LNCaP clone FGC (cell line): ENCODE measurements around the gene UBXN1.
"Not testable (repeated sequence)": the region's sequence is repeated elsewhere in the genome, so short reads cannot be mapped to it uniquely, and the experiment has no call there.

Source experiments
- DNase-seq: peaks from one replicate; pipeline ENCODE4 v3.0.0-alpha.2; 2011; ENCODE audit warnings: low read depth
- H3K4me3 ChIP-seq: 2 replicates; pipeline ENCODE4 v1.5.1; 2011; ENCODE audit warnings: mild to moderate bottlenecking, low read depth, low read length, control low read depth
- TF ChIP-seq, protein P1 (sequence below): IDR thresholded peaks from 2 replicates; pipeline ENCODE4 v1.5.1; 2012; ENCODE audit warnings: mild to moderate bottlenecking; ENCODE audit not compliant: control insufficient read depth, insufficient read depth; ENCODE audit errors: extremely low read depth

Gene UBXN1

DNA sequence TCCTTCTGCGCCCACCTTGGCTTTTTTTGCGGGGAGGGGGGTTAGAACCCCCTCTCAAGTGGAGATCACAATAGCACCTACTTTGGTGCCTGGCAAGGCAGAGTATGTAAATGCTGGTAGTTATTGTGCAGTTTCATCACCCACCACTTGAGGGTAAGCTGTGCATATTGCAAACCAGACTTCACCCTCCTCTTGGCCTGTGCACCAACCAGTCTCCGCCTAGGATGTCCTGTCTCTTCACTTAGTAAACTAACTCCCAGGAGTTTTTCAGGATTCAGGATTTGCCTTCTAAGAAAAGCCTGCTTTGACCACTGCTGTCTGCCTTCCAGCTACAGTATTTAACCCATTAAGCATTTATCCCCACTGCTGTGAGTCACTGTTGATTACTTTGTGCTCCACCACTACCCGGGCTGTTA lies 2.0 kb upstream of the UBXN1 start:
- no peak overlapping the region for H3K4me3 ChIP-seq
- DNase-seq: no peak
- TF ChIP-seq, protein P1, sequence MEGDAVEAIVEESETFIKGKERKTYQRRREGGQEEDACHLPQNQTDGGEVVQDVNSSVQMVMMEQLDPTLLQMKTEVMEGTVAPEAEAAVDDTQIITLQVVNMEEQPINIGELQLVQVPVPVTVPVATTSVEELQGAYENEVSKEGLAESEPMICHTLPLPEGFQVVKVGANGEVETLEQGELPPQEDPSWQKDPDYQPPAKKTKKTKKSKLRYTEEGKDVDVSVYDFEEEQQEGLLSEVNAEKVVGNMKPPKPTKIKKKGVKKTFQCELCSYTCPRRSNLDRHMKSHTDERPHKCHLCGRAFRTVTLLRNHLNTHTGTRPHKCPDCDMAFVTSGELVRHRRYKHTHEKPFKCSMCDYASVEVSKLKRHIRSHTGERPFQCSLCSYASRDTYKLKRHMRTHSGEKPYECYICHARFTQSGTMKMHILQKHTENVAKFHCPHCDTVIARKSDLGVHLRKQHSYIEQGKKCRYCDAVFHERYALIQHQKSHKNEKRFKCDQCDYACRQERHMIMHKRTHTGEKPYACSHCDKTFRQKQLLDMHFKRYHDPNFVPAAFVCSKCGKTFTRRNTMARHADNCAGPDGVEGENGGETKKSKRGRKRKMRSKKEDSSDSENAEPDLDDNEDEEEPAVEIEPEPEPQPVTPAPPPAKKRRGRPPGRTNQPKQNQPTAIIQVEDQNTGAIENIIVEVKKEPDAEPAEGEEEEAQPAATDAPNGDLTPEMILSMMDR: peak; percentile 65

DNA sequence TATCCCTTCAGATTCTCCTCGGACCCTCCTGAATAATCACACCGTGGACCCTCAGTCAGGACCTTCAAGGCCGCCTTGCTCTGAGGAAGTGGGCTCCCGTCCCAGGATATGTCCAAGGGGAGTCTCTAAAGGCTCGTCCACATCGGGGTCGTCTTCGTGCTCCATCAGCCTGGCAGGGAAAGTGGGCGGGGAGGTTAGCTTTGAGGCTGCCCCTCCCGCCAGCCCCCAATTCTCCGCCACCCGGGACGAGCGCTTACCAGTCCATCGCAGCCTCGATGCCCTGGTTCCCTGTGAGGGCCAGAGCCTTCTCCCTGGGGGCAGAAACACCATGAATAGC lies 472 bp downstream of the UBXN1 start:
- TF ChIP-seq, protein P1: no peak
- peak overlapping the region; percentile 96 for H3K4me3 ChIP-seq
- no peak for DNase-seq

DNA sequence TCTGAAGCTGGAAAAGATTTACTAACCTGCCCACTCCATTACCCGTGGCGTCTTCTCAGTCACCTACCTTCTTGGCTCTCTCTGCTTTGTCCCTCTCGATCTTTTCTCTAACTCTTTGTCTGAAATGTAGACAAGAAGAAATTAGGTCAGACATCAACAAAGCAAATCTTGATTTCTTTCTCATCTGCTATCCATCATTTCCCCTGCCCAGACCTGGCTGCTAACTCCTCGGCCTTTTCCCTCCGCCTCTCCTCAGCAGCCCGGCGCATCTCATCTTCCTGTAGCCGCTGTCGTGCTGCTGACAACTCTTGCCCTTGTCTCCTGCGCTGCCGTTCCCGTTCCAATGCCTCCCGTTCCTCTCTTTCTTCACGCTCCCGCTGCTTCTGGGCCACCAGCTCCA lies 1.2 kb downstream of the UBXN1 start:
- TF ChIP-seq, protein P1: 0 out of 2 replicates have a peak, but pooled peaks have one; percentile 3
- DNase-seq: no peak
- H3K4me3 ChIP-seq: peak overlapping the region; percentile 96

DNA sequence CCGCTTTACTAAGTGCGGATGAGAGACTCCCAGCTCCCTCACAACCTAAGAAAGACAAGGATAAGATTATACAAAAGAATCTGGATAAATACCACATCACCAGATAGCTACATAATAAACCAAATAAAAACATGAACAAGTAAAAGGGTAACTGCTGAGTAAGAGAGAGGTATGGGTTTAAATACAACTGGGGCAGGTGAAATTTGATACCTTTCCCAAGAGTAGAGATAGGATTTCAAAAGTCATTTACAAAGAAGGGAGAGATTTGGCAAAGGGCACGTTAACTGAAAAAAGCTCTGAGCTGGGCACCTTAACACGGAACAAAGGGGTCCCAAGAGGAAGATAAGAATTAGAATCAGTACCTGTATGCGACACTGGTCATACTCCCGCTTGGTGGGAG lies 1.7 kb downstream of the UBXN1 start:
- peak overlapping the region; percentile 96; the same call in 1 of the 2 replicates for H3K4me3 ChIP-seq
- DNase-seq: no peak
- TF ChIP-seq, protein P1: no peak

DNA sequence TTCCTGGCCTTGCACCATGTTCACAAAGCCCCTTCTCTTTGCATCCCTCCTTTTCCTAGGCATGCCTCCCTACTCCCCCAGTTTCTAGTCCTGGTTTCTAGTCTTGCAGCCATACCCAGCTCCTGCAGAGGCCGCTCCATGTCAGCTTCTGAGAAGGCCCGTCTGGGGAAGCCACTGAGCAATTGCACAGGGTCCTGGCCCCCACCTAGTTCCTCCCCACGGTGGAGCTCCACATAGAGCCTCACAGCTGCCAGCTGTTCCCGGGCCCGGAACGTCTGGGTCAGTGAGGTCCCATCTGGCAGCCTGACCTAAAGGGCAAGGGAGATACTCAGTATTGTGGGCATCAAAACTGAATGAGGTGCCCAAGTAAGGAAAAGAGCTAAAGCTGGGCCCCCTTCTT lies 2.2 kb downstream of the UBXN1 start:
- no peak overlapping the region for H3K4me3 ChIP-seq
- no peak for DNase-seq
- TF ChIP-seq, protein P1: no peak

DNA sequence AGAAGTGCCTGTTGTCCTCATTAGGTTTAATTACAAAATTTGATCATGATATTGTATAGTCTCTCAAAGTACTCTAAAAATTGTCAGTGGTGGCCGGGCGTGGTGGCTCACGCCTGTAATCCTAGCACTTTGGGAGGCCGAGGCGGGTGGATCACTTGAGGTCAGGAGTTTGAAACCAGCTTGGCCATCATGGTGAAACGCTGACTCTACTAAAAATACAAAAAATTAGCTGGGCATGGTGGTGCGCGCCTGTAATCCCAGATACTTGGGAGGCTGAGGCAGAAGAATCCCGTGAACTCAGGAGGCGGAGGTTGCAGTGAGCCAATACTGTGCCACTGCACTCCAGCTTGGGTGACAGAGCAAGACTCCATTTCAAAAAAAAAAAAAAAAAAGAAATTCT lies 3.5 kb downstream of the UBXN1 start:
- H3K4me3 ChIP-seq, DNase-seq: not testable (repeated sequence)

DNA sequence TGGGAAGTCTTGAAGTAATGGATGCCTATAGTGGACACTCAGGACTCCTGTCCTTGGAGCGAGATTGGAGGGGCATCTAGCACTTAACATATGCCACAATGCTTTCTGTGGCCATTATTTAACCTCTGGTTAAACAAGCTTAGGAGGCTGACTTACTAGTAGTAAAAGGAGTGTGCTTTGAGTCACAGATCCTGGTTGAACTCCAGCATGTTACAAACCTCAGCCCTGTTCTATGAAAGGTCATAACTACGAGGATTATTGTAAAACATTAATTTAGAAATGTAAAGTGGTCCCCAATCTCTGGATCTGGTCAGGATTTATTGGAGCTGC lies 5.7 kb downstream of the UBXN1 start:
- TF ChIP-seq, protein P1: no peak
- DNase-seq: no peak
- no peak overlapping the region for H3K4me3 ChIP-seq

DNA sequence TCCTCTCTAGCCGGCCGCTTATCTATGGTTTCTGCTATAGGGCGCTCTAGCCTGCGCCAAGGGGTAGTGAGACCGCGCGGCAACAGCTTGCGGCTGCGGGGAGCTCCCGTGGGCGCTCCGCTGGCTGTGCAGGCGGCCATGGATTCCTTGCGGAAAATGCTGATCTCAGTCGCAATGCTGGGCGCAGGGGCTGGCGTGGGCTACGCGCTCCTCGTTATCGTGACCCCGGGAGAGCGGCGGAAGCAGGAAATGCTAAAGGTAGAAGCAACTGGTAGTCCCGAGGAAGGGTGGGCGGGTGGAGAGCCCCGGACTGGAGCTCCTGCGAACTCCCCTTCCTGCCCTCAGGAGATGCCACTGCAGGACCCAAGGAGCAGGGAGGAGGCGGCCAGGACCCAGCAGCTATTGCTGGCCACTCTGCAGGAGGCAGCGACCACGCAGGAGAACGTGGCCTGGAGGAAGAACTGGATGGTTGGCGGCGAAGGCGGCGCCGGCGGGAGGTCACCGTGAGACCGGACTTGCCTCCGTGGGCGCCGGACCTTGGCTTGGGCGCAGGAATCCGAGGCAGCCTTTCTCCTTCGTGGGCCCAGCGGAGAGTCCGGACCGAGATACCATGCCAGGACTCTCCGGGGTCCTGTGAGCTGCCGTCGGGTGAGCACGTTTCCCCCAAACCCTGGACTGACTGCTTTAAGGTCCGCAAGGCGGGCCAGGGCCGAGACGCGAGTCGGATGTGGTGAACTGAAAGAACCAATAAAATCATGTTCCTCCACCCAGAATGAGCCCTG lies 7.1 kb downstream of the UBXN1 start, which contains the start of the genes LBHD1 and UQCC3:
Gene LBHD1 (minus strand): TSS at position 660 of the 782 bp plus-strand sequence. CDS start 2,236 bp downstream, outside the sequence.
Gene UQCC3 (plus strand): TSS at position 66 of the 782 bp plus-strand sequence. CDS start 73 bp downstream, at position 139.
- peak within 1 kb of the TSS; percentile 89 for H3K4me3 ChIP-seq
- TF ChIP-seq, protein P1: no peak
- no peak for DNase-seq
